Dendritic cell treated with granulocyte-macrophage colony-stimulating factor and Interleukin-4, amounts not matched to agents 40 ng/mL and 50 ng/mL, for 4 days (primary cell): ENCODE data around the gene ZNF507.
"Not testable (repeated sequence)": the region's sequence is repeated elsewhere in the genome, so short reads cannot be mapped to it uniquely, and the experiment has no call there.

Experiments used
- H3K27ac Mint-ChIP-seq: one replicate; pipeline ENCODE4 v1.8.0; 2022; ENCODE audit warnings: mild to moderate bottlenecking, mixed read lengths
- H3K27me3 Mint-ChIP-seq: one replicate; pipeline ENCODE4 v1.8.0; 2022; ENCODE audit warnings: mild to moderate bottlenecking, mixed read lengths
- H3K36me3 Mint-ChIP-seq: one replicate; pipeline ENCODE4 v1.8.0; 2022; ENCODE audit warnings: low read depth, mixed read lengths
- H3K4me1 Mint-ChIP-seq: one replicate; pipeline ENCODE4 v1.8.0; 2022; ENCODE audit warnings: low read depth, mixed read lengths
- H3K4me3 Mint-ChIP-seq: one replicate; pipeline ENCODE4 v1.8.0; 2022; ENCODE audit warnings: mild to moderate bottlenecking, moderate library complexity, mixed read lengths
- H3K9me3 Mint-ChIP-seq: one replicate; pipeline ENCODE4 v1.8.0; 2022; ENCODE audit warnings: mixed read lengths
- intact Hi-C: fragments of 100-400 bp; cut with micrococcal nuclease; formaldehyde crosslinking; loops from one replicate; pipeline ENCODE4 v1.15.0; 2022

Gene ZNF507

DNA sequence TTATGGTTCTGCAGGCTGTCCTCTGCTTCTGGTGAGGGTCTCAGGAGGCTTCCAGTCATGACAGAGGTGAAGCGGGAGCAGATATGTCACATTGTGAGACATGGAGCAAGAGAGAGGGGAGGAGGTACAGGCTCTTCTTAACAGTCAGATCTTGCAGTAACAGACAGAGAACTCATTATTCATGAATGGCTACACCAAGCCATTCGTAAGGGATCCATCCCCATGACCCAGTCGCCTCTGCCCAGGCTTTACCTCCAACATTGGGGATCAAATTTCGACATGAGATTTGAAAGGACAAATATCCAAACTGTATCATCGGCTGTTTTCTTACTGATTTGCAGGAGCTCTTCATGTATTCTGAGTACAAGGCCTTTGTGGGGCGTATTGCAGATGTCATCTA, 21.7 kb downstream of the ZNF507 start:
- intact Hi-C loops, result no loop called here
- Mint-ChIP-seq H3K4me3 (no peak overlapping the region), H3K27ac (no peak overlapping the region), H3K4me1 (peaks cover 4% of the 10 kb centered on the region), H3K9me3 (no peaks in the 10 kb centered on the region), H3K36me3 (peaks cover under 1% of the 10 kb centered on the region), H3K27me3 (peaks cover 96% of the 10 kb centered on the region)

DNA sequence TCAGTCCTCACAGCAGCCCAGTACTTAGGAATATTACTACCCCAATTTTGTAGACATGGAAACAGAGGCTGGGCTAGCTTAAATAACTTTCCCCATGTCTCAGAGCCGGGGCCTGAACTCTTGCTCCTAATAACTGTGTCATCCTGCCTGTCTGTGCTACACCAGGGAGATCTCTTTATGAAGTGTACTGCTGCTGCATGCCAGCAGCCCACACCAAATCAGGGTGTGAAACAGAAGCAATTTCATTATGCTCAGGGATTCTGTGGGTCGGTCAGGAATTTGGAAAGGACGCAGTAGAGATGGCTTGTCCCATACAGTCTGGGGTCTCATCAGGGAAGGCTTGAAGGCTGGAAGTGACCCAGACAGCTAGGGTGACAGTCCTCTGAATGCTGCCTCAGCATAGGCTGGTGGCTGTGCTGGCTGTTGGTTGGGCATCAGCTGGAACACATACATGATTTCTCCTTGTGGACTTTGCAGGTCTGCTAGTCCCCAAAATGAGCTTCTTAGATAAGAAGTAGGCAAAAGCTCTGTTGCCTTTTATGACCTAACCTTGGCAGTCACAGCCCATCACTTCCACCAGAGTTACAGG, 22.6 kb downstream of the ZNF507 start:
- intact Hi-C loops, result no loop called here
- Mint-ChIP-seq H3K27me3 (peaks cover 96% of the 10 kb centered on the region), H3K9me3 (no peaks in the 10 kb centered on the region), H3K36me3 (peaks cover 8% of the 10 kb centered on the region), H3K27ac (no peak overlapping the region), H3K4me1 (peaks cover 4% of the 10 kb centered on the region), H3K4me3 (no peak overlapping the region)

- Mint-ChIP-seq H3K36me3 (peaks cover 8% of the 10 kb centered on the region), H3K27me3 (peaks cover 96% of the 10 kb centered on the region), H3K4me3 (no peak overlapping the region), H3K9me3 (no peaks in the 10 kb centered on the region), H3K27ac (no peak overlapping the region), H3K4me1 (no peaks in the 10 kb centered on the region)
- intact Hi-C loops, result no loop called here
Observed at GRCh38 chr19:32368787-32369186, 23.4 kb downstream of the ZNF507 start.

- Mint-ChIP-seq H3K36me3 (peaks cover 8% of the 10 kb centered on the region), H3K4me3 (no peak overlapping the region), H3K27ac (no peak overlapping the region), H3K9me3 (no peaks in the 10 kb centered on the region), H3K4me1 (no peaks in the 10 kb centered on the region), H3K27me3 (peaks cover 90% of the 10 kb centered on the region)
- intact Hi-C loops, result no loop called here
Observed at GRCh38 chr19:32372726-32373517, 27.5 kb downstream of the ZNF507 start.

DNA sequence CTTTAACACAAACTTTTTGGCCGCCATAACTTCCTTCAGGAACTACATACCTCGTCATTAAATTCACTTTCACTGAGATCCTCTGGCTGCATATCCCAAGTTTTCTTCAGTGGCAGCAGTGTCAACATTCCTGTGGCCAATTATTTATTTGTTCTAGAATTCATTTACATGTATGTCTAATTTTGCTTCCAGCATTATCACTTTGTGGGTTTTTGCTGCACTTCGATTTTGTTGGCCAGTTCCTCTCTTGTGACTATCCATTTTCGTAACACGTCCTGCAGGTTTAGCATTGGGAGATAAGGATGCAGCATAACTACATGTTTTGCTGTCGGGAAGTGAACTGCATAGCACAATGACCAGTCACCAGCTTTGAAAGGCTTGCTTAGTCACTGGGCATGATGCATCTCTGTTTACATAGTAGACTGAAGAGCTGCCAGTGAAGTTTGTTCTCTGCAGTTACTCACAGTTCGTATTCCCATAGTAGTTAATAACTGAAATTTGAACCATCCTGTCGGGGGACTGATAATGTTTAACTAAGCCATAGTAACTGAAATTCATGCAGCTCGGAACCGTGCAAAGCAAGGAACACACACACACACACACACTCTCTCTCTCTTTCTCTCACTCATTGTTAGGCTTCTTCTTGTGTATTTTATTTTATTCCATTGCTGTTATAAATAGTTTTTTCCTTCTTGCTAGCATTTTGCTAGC, 28.3 kb downstream of the ZNF507 start:
- H3K4me3 Mint-ChIP-seq, result no peak overlapping the region
- no peaks in the 10 kb centered on the region for H3K9me3 Mint-ChIP-seq
- intact Hi-C loops, result no loop called here
- H3K27me3 Mint-ChIP-seq, result peaks cover 88% of the 10 kb centered on the region
- no peak overlapping the region for H3K27ac Mint-ChIP-seq
- no peaks in the 10 kb centered on the region for H3K4me1 Mint-ChIP-seq
- peaks cover 8% of the 10 kb centered on the region for H3K36me3 Mint-ChIP-seq

GRCh38 chr19:32374362-32374761, 29.0 kb downstream of the ZNF507 start:
- H3K4me1 Mint-ChIP-seq, H3K9me3 Mint-ChIP-seq, intact Hi-C loops, H3K4me3 Mint-ChIP-seq, H3K27ac Mint-ChIP-seq, H3K36me3 Mint-ChIP-seq: not testable (repeated sequence)
- H3K27me3 Mint-ChIP-seq, result peaks cover 87% of the 10 kb centered on the region

DNA sequence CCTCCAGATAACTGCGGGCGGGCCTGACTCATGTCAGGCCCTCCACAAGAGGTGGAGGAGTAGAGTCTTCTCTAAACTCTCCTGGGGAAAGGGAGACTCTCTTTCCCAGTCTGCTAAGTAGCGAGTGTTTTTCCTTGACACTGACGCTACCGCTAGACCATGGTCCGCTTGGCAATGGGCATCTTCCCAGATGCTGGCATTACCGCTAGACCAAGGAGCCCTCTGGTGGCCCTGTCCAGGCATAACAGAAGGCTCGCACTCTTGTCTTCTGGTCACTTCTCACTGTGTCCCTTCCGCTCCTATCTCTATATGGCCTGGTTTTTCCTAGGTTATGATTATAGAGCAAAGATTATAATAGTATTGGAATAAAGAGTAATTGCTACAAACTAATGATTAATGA, 31.7 kb downstream of the ZNF507 start:
- peaks cover 83% of the 10 kb centered on the region for H3K27me3 Mint-ChIP-seq
- H3K4me1 Mint-ChIP-seq, H3K27ac Mint-ChIP-seq, H3K4me3 Mint-ChIP-seq, H3K9me3 Mint-ChIP-seq, H3K36me3 Mint-ChIP-seq, intact Hi-C loops: not testable (repeated sequence)

DNA sequence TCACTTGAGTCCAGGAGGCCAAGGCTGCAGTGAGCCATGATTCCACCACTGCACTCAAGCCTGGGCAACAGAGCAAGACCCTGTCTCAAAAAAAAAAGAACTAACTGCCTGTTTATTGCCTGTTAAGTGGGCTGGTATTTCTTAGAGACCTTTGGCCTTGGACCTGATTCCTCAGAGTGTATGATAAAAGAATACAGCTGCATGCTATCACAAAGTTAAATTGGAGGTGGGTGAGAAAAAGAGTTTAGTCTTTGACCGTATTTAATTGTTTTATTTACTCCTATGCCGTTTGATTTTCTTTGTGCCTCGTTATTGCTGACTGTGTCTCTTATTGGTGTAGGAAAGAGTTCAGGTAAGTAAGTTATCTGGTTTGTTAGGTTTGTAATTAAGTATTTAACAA, 34.9 kb downstream of the ZNF507 start:
- intact Hi-C loops, result no loop called here
- Mint-ChIP-seq H3K9me3 (no peaks in the 10 kb centered on the region), H3K4me1 (no peaks in the 10 kb centered on the region), H3K27me3 (peaks cover 72% of the 10 kb centered on the region), H3K36me3 (no peaks in the 10 kb centered on the region), H3K27ac (no peak overlapping the region), H3K4me3 (no peak overlapping the region)

DNA sequence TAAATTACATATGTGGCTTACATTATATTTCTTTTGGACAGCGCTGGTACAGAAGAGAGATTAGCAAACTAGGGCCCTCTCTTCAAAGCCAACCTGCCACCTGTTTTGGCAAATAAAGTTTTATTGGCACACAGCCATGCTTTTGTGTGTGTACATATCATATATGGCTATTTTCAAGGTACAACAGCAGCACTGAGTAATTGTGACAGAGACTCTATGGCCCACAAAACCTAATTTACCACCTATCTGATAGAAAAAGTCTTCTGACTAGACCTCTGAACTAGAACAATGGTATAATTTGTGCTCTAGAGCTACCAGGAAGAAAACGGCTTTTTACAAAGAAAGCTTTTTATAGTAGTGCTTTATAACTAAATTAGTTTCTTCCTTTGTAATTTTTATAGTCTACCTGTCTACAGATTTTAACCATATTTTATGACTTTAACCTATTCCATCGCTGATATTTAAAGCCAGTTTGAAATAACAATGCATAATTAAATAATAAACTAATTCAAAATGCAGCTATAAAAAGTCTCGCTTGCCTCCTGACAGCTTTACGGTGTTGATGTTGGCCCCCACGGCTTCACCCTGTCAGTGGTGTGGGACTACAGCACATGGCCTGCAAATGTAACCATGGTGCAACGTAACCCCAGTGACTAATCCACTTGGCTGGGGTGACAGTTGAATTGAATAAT, 42.4 kb downstream of the ZNF507 start:
- peaks cover 62% of the 10 kb centered on the region for H3K27me3 Mint-ChIP-seq
- no peak overlapping the region for H3K27ac Mint-ChIP-seq
- intact Hi-C loops, result no loop called here
- H3K4me3 Mint-ChIP-seq, result no peak overlapping the region
- H3K9me3 Mint-ChIP-seq, result no peaks in the 10 kb centered on the region
- H3K36me3 Mint-ChIP-seq, result no peaks in the 10 kb centered on the region
- no peaks in the 10 kb centered on the region for H3K4me1 Mint-ChIP-seq

GRCh38 chr19:32388393-32388855, 43.0 kb downstream of the ZNF507 start:
- Mint-ChIP-seq H3K27me3 (peaks cover 63% of the 10 kb centered on the region), H3K36me3 (no peaks in the 10 kb centered on the region), H3K27ac (no peak overlapping the region), H3K4me3 (no peak overlapping the region), H3K9me3 (no peaks in the 10 kb centered on the region), H3K4me1 (no peaks in the 10 kb centered on the region)
- intact Hi-C loops, result no loop called here

GRCh38 chr19:32392901-32393300, 47.5 kb downstream of the ZNF507 start:
- Mint-ChIP-seq H3K27ac (no peak overlapping the region), H3K4me3 (no peak overlapping the region), H3K9me3 (no peaks in the 10 kb centered on the region), H3K27me3 (peaks cover 68% of the 10 kb centered on the region), H3K4me1 (no peaks in the 10 kb centered on the region), H3K36me3 (no peaks in the 10 kb centered on the region)
- intact Hi-C loops, result no loop called here

GRCh38 chr19:32396046-32396652, 50.7 kb downstream of the ZNF507 start:
- no peak overlapping the region for H3K27ac Mint-ChIP-seq
- intact Hi-C loops, result no loop called here
- no peaks in the 10 kb centered on the region for H3K36me3 Mint-ChIP-seq
- H3K4me1 Mint-ChIP-seq, result no peaks in the 10 kb centered on the region
- H3K27me3 Mint-ChIP-seq, result peaks cover 67% of the 10 kb centered on the region
- no peak overlapping the region for H3K4me3 Mint-ChIP-seq
- H3K9me3 Mint-ChIP-seq, result no peaks in the 10 kb centered on the region

- intact Hi-C loops, result no loop called here
- no peaks in the 10 kb centered on the region for H3K9me3 Mint-ChIP-seq
- peaks cover 66% of the 10 kb centered on the region for H3K27me3 Mint-ChIP-seq
- no peaks in the 10 kb centered on the region for H3K36me3 Mint-ChIP-seq
- no peak overlapping the region for H3K27ac Mint-ChIP-seq
- H3K4me1 Mint-ChIP-seq, result peaks cover 5% of the 10 kb centered on the region
- H3K4me3 Mint-ChIP-seq, result no peak overlapping the region
Observed at GRCh38 chr19:32397671-32398101, 52.3 kb downstream of the ZNF507 start.
